ENCODE results near the gene LUZP2. TPM values are rescaled to one million over a fixed set of nuclear protein-coding genes. Genes with fewer than 3 reads are reported as not detected.

The LUZP2 gene
- total RNA-seq, 1 experiment from 2014 or later: 0.11 TPM

DNA sequence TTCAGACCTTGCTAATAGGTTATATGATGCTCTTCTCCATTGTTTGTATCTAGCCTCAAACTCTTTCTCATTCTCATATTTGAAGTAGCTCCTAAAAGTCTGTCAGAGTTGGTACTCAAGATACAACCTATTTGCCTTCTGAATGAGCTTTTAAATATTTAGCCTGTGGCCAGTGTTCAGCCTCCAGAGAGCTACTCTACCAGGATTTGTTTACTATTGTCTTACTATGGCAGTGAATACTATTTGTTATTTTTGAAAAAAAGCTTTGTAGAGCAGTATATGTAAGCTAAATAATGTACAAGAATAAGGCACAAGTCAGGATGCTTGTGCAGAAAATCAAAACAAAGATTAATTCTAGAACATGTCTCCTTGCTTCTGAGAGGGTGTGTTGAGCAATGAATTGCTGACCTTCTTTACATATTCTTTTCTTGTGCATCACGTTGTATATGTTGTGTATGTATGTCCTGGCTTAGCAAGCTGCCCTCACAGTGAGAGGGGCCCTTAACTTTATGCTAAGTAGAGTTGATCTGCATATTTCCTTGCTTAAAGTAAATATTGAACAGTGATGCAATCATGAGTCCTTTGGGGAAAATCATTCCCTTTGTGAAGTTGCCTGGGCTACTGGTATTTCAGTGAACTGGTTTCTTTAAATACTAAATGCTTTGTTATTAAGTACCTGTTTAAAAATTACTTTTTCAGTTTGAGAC is 438.0 kb downstream of the LUZP2 start:
- no peaks in the 10 kb centered on the region for H3K9me3 ChIP-seq (ENCODE audit: low read length)
- TF ChIP-seq EZH2phosphoT487 (IDR thresholded peaks at IDR 0.05; ENCODE audit: borderline replicate concordance, low read length) (no peak), EZH2 (IDR thresholded peaks at IDR 0.05; ENCODE audit: low read length, unreplicated experiment) (no peak), CTCF (conservative IDR thresholded peaks at IDR 0.05; ENCODE audit: low read depth, low read length) (no peak)
- ChIA-PET CTCF (no interaction called here), POLR2A (ENCODE audit: unreplicated experiment) (interaction anchor here (0.6 kb wide), 1 partner anchor 49 kb away, joined by 4 read pairs; no protein-coding TSS in a partner anchor)
- peak; percentile 94 for ATAC-seq
- no peaks in the 10 kb centered on the region for H3K27me3 ChIP-seq (ENCODE audit: low read length)
- peak; percentile 30 for DNase-seq
- H3K79me2 ChIP-seq (ENCODE audit: low read length): no peaks in the 10 kb centered on the region
- H3K9ac ChIP-seq (ENCODE audit: low read length): no peak overlapping the region
- intact Hi-C loops (cut with micrococcal nuclease): no loop called here
- H3F3A ChIP-seq (ENCODE audit: low read length, unreplicated experiment): no peaks in the 10 kb centered on the region
- H3K4me1 ChIP-seq (ENCODE audit: insufficient read depth, low read length): peaks cover 8% of the 10 kb centered on the region
- peak overlapping the region; percentile 16; the same call in 1 of the 2 replicates for H2AFZ ChIP-seq (ENCODE audit: low read length)
- no peak overlapping the region for H3K4me2 ChIP-seq (ENCODE audit: low read length)
- no peaks in the 10 kb centered on the region for H3K9me2 ChIP-seq (replicated peaks; ENCODE audit: low read length)
- H3K36me3 ChIP-seq (ENCODE audit: low read depth, low read length): no peaks in the 10 kb centered on the region
- H3K4me3 ChIP-seq (ENCODE audit: low read length): no peak overlapping the region
- no peaks in the 10 kb centered on the region for H4K20me1 ChIP-seq (ENCODE audit: low read length)
- BruUV-seq (replicated peaks): no TSS peak
- H3K27ac ChIP-seq (ENCODE audit: low read length): no peak overlapping the region

DNA sequence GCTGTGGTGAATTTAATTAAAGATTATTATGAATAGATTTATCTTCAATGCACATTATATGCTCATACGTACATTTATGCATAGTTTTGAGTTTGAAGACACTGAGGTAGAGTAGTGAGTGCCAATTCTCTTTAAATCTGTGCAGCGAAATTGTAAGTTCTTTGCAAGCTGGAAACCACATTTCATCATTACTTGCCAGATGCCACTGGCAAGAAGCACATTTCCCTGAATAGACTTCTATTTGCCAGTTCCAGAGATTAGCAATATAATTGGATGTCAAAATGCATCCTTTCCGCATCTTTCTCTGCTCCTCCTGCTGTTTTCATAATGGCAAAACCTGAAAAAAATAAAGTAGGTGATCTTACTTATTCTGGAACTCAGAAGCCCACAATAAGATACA is 448.0 kb downstream of the LUZP2 start:
- H3K27me3 ChIP-seq (ENCODE audit: low read length): no peaks in the 10 kb centered on the region
- no peaks in the 10 kb centered on the region for H3K79me2 ChIP-seq (ENCODE audit: low read length)
- ChIA-PET POLR2A (ENCODE audit: unreplicated experiment) (no interaction called here), CTCF (no interaction called here)
- intact Hi-C loops (cut with micrococcal nuclease): no loop called here
- ATAC-seq (no peak), DNase-seq (no peak)
- H3K9ac ChIP-seq (ENCODE audit: low read length): no peak overlapping the region
- no peak overlapping the region for H3K4me3 ChIP-seq (ENCODE audit: low read length)
- no peaks in the 10 kb centered on the region for H3K9me3 ChIP-seq (ENCODE audit: low read length)
- peaks cover 5% of the 10 kb centered on the region; the same call in 1 of the 2 replicates for H3K4me1 ChIP-seq (ENCODE audit: insufficient read depth, low read length)
- no peaks in the 10 kb centered on the region for H3F3A ChIP-seq (ENCODE audit: low read length, unreplicated experiment)
- H2AFZ ChIP-seq (ENCODE audit: low read length): no peak overlapping the region
- no peaks in the 10 kb centered on the region for H3K36me3 ChIP-seq (ENCODE audit: low read depth, low read length)
- TF ChIP-seq CTCF (conservative IDR thresholded peaks at IDR 0.05; ENCODE audit: low read depth, low read length): no peak
- TF ChIP-seq EZH2 (IDR thresholded peaks at IDR 0.05; ENCODE audit: low read length, unreplicated experiment): no peak
- no peak for TF ChIP-seq EZH2phosphoT487 (IDR thresholded peaks at IDR 0.05; ENCODE audit: borderline replicate concordance, low read length)
- no peaks in the 10 kb centered on the region for H3K9me2 ChIP-seq (replicated peaks; ENCODE audit: low read length)
- BruUV-seq (replicated peaks): no TSS peak
- H3K27ac ChIP-seq (ENCODE audit: low read length): no peak overlapping the region
- no peak overlapping the region for H3K4me2 ChIP-seq (ENCODE audit: low read length)
- no peaks in the 10 kb centered on the region for H4K20me1 ChIP-seq (ENCODE audit: low read length)

DNA sequence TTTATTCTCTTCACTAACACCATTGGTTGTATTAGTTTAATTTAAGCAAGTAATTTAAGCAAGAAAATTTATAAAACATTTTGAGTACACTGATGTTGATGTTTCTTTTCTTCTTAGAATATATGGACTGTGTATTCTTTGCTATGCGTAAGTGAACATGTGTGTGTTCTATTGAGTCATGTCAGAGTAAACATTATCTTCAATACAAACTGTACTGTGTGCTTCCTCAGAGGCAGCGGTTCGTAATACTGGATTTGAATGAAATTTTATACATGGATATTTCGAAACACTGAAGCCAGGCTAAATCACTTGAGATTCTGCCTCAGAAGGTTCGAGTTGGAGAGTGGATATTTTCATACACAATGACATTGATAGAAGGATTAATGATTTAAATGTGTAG is 452.6 kb downstream of the LUZP2 start:
- TF ChIP-seq EZH2 (IDR thresholded peaks at IDR 0.05; ENCODE audit: low read length, unreplicated experiment) (no peak), EZH2phosphoT487 (IDR thresholded peaks at IDR 0.05; ENCODE audit: borderline replicate concordance, low read length) (no peak), CTCF (conservative IDR thresholded peaks at IDR 0.05; ENCODE audit: low read depth, low read length) (no peak)
- Histone ChIP-seq H3K27me3 (ENCODE audit: low read length) (no peaks in the 10 kb centered on the region), H3K4me2 (ENCODE audit: low read length) (peak overlapping the region; percentile 37; the same call in 1 of the 2 replicates), H3K4me1 (ENCODE audit: insufficient read depth, low read length) (peaks cover 5% of the 10 kb centered on the region; the same call in 1 of the 2 replicates), H3K9me3 (ENCODE audit: low read length) (no peaks in the 10 kb centered on the region), H3K36me3 (ENCODE audit: low read depth, low read length) (no peaks in the 10 kb centered on the region), H3K79me2 (ENCODE audit: low read length) (no peaks in the 10 kb centered on the region), H4K20me1 (ENCODE audit: low read length) (no peaks in the 10 kb centered on the region), H3F3A (ENCODE audit: low read length, unreplicated experiment) (no peaks in the 10 kb centered on the region), H3K9me2 (replicated peaks; ENCODE audit: low read length) (no peaks in the 10 kb centered on the region), H3K4me3 (ENCODE audit: low read length) (no peak overlapping the region), H3K27ac (ENCODE audit: low read length) (no peak overlapping the region), H2AFZ (ENCODE audit: low read length) (no peak overlapping the region), H3K9ac (ENCODE audit: low read length) (no peak overlapping the region)
- ChIA-PET CTCF (no interaction called here), POLR2A (ENCODE audit: unreplicated experiment) (no interaction called here)
- DNase-seq: peak; percentile 46
- BruUV-seq (replicated peaks): no TSS peak
- intact Hi-C loops (cut with micrococcal nuclease): no loop called here
- ATAC-seq: peak; percentile 100

Data from PC-3 (cell line).